ENCODE data around the gene MPPED2. TPM values are rescaled to one million over a fixed set of nuclear protein-coding genes. Genes with fewer than 3 reads are reported as not detected.

MPPED2 gene
- total RNA-seq, 4 donors from 2014 or later, result 1.4 to 17.9 (median 5.3) TPM

DNA sequence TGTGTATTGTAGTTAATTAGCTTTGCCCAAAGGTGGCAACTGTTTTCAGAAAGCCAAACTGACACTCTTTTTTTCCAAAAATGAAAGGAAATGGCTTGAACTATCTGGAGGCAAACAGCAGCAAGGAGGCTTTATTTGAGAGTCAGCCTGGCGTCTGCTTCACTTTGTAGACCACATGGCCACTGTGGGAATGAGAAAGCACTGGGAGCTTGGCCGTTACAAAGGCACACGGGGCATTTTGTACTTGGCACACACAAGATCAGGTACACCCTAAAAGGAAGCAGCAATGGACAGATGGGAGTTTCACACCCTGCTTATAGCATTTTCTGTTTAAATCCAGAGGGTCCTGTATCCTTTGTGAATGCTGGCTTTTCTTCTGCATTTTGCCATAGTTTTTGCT, 126.3 kb downstream of the MPPED2 start:
- WGBS, 2 donors (ENCODE audit: low coverage in 1 of 2), result 71% methylated on average over 3 of the region's 3 CpGs; no CpG with 5 or more reads in 1 of the 2 donors
- H3K4me1 ChIP-seq, result peaks cover 2 to 7% (median 2%) of the 10 kb centered on the region in 3 donors

DNA sequence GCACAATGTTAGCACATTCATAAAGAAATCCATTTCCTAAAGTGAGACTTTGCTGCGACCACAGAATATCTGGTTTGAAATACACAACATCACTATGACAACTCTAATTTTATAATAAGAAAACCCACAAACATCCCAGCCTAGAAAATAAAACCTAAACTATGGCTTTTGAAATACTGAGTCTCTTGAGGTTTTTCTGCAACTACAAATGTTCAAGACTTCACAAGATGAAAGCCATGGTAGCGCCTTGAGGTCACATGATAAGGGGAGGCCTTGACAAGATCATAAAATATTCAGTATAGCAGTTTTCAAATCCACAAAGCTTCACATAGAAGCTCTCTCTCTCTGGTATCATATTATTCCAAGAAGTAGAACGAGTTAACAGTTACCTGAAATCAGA, 126.8 kb downstream of the MPPED2 start:
- H3K27ac ChIP-seq, result no peak overlapping the region
- no peaks in the 10 kb centered on the region for H3K9me3 ChIP-seq
- TF ChIP-seq EP300 (IDR thresholded peaks at IDR 0.05) (no peak), POLR2A (IDR thresholded peaks at IDR 0.05) (no peak), POLR2AphosphoS5 (IDR thresholded peaks at IDR 0.05) (no peak)
- TF ChIP-seq, protein P1, sequence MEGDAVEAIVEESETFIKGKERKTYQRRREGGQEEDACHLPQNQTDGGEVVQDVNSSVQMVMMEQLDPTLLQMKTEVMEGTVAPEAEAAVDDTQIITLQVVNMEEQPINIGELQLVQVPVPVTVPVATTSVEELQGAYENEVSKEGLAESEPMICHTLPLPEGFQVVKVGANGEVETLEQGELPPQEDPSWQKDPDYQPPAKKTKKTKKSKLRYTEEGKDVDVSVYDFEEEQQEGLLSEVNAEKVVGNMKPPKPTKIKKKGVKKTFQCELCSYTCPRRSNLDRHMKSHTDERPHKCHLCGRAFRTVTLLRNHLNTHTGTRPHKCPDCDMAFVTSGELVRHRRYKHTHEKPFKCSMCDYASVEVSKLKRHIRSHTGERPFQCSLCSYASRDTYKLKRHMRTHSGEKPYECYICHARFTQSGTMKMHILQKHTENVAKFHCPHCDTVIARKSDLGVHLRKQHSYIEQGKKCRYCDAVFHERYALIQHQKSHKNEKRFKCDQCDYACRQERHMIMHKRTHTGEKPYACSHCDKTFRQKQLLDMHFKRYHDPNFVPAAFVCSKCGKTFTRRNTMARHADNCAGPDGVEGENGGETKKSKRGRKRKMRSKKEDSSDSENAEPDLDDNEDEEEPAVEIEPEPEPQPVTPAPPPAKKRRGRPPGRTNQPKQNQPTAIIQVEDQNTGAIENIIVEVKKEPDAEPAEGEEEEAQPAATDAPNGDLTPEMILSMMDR (IDR thresholded peaks at IDR 0.05), result no peak
- no peak overlapping the region for H3K4me3 ChIP-seq
- 88 to 96% methylated on average over 2 to 3 of the region's 3 CpGs for WGBS, 2 donors (ENCODE audit: low coverage in 1 of 2)
- peaks cover 5 to 12% (median 6%) of the 10 kb centered on the region in 3 donors for H3K4me1 ChIP-seq
- H3K27me3 ChIP-seq, result no peaks in the 10 kb centered on the region
- no peaks in the 10 kb centered on the region for H3K36me3 ChIP-seq
- ATAC-seq, result no peak

More for the DNA sequence above, 126.3 kb downstream of the MPPED2 start:
- Histone ChIP-seq H3K27me3 (no peaks in the 10 kb centered on the region), H3K4me3 (no peak overlapping the region), H3K36me3 (no peaks in the 10 kb centered on the region), H3K9me3 (no peaks in the 10 kb centered on the region), H3K27ac (no peak overlapping the region)
- no peak for TF ChIP-seq POLR2A (IDR thresholded peaks at IDR 0.05)
- TF ChIP-seq EP300 (IDR thresholded peaks at IDR 0.05), result no peak
- TF ChIP-seq POLR2AphosphoS5 (IDR thresholded peaks at IDR 0.05), result no peak
- TF ChIP-seq, protein P1 (IDR thresholded peaks at IDR 0.05), result no peak
- ATAC-seq, result no peak

DNA sequence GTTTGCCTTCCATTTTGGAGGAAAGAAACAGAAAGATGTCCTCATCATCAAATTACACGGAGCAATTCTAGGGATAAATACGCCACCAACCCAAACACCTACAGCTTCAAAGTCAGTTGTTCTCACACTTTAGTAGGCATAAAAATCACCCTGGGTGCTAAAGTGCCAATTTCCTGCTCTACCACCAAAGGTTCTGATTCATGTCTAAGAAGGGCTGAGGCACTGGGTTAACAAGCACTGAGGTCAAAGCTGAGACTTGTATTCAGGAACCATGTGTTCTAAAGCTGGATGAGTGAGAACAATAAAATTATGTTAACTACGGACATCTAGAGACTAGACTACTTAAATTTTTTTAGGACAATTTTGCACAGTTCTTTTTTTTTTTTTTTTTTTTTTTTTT, 127.6 kb downstream of the MPPED2 start:
- Histone ChIP-seq H3K4me1 (peaks cover 6 to 20% (median 10%) of the 10 kb centered on the region in 3 donors), H3K36me3 (no peaks in the 10 kb centered on the region), H3K27ac (no peak overlapping the region), H3K4me3 (no peak overlapping the region), H3K27me3 (no peaks in the 10 kb centered on the region), H3K9me3 (no peaks in the 10 kb centered on the region)
- ATAC-seq, result no peak
- WGBS, 2 donors (ENCODE audit: low coverage in 1 of 2), result 87 to 100% methylated on average over 2 to 3 of the region's 3 CpGs
- TF ChIP-seq POLR2A (IDR thresholded peaks at IDR 0.05) (no peak), POLR2AphosphoS5 (IDR thresholded peaks at IDR 0.05) (no peak), EP300 (IDR thresholded peaks at IDR 0.05) (no peak)
- TF ChIP-seq, protein P1 (IDR thresholded peaks at IDR 0.05), result no peak

DNA sequence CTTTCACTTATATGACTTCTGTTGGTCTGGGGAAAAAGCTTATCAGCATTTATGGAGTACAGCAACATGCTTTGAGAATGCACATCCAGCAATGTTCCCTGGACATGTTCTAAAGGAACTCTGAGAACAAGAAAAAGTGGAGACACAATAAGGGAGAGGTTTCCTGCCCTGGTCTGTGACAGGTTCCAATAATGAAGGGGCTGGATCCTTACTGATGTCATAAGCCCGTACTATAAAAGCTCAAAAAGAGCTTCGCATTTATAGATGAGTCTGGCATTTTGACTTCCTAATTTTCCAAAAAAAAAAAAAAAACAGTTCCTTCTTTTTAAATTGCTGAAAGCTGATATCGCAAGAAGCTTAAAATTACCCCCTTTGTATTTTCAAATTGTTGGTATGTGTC, 129.1 kb downstream of the MPPED2 start:
- WGBS, 2 donors (ENCODE audit: low coverage in 1 of 2), result 79 to 80% methylated on average over 3 of the region's 3 CpGs
- H3K27ac ChIP-seq, result peak overlapping the region in 1 of 4 donors; percentile 17
- no peak for TF ChIP-seq EP300 (IDR thresholded peaks at IDR 0.05)
- TF ChIP-seq POLR2A (IDR thresholded peaks at IDR 0.05), result no peak
- TF ChIP-seq, protein P1 (IDR thresholded peaks at IDR 0.05), result no peak
- TF ChIP-seq POLR2AphosphoS5 (IDR thresholded peaks at IDR 0.05), result no peak
- no peak overlapping the region for H3K4me3 ChIP-seq
- no peaks in the 10 kb centered on the region for H3K36me3 ChIP-seq
- H3K27me3 ChIP-seq, result no peaks in the 10 kb centered on the region
- ATAC-seq, result peak; percentile 77
- no peaks in the 10 kb centered on the region for H3K9me3 ChIP-seq
- H3K4me1 ChIP-seq, result peaks cover 6 to 20% (median 10%) of the 10 kb centered on the region in 3 donors

DNA sequence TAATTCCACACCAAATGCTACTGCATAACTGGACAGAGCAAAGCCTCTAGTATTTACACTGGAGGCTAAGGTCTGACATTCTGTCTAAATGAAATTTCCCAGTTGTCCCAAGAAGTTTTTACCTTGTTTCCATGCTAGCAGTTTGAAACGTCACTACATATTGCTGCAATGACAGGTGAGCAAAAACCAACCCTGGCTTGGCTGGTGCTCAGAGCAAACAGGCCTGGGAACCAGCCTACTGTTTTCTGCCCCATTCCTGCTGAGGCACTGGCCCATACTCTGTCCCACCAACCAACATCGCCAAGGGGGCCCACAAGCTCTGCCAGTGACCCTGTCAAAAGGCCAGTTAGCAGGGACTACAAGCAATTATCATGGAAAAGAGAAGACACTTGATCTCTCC, 131.1 kb downstream of the MPPED2 start:
- TF ChIP-seq POLR2AphosphoS5 (IDR thresholded peaks at IDR 0.05) (no peak), POLR2A (IDR thresholded peaks at IDR 0.05) (no peak), EP300 (IDR thresholded peaks at IDR 0.05) (no peak)
- TF ChIP-seq, protein P1 (IDR thresholded peaks at IDR 0.05), result no peak
- no peak for ATAC-seq
- no peaks in the 10 kb centered on the region for H3K9me3 ChIP-seq
- peak overlapping the region in 2 of 4 donors; percentile 37 to 50 for H3K27ac ChIP-seq
- peaks cover 4 to 20% (median 10%) of the 10 kb centered on the region in 3 donors for H3K4me1 ChIP-seq
- H3K27me3 ChIP-seq, result no peaks in the 10 kb centered on the region
- WGBS, 2 donors (ENCODE audit: low coverage in 1 of 2), result 45 to 83% methylated on average over 1 of the region's 2 CpGs
- no peak overlapping the region for H3K4me3 ChIP-seq
- no peaks in the 10 kb centered on the region for H3K36me3 ChIP-seq
